Fibroblast of skin of left biceps (primary cell): ENCODE measurements around the gene GM2A.
"Not testable (repeated sequence)": the region's sequence is repeated elsewhere in the genome, so short reads cannot be mapped to it uniquely, and the experiment has no call there.

Experiments
- DNase-seq, 2 experiments: peaks; one replicate each; pipeline ENCODE4 v3.0.0-alpha.2; 2013; ENCODE audit warnings: low read depth in 2 of 2

GM2A gene

GRCh38 chr5:151251621-151252020 lies 1.4 kb upstream of the GM2A start:
- DNase-seq = no peak

DNA sequence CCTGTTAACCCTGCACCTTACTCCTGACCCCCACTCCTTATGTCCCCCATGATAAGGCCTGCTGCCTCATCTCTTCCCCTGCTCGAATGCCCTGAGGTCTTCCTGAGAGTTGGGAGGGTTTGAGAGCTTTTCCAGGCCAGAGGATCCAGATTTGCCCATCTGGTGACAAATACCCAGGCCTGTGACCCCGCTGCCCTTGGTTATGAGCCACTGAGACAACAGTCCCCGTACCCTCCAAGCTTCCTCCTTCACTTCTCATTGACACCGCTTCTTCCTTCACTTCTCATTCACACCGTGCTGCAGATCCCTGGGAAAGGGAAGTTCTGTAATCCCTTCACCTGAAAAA lies 593 bp downstream of the GM2A start:
- DNase-seq = no peak

DNA sequence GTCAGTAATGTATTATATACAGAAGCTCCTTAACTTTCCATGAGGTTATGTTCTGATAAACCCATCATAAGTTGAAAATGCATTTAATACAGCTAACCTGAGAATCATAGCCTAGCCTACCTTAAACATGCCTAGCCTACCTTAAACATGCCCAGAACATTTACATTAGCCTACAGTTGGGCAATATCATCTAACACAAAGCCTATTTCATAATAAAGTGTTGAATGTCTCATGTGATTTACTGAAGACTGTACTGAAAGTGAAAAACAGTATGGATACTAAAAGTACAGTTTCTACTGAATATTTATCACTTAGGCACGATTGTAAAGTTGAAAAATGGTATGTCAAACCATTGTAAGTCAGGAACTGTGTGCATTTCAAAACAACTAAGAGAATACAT lies 1.6 kb downstream of the GM2A start:
- DNase-seq = no peak

DNA sequence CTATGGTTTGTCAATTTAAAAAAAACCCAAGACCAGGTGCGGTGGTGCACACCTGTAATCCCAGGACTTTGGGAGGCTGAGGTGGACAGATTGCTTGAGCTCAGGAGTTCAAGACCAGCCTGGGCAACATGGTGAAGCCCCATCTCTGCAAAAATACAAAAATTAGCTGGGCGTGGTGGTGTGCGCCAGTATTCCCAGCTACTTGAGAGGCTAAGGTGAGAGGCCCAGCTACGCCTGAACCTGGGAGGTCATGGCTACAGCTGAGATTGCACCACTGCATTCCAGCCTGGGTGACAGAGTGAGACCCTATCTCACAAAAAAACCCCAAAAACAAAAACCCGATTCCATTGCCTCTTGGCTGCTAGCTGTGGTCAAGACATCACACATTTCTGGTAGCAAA lies 2.0 kb downstream of the GM2A start:
- not testable (repeated sequence) for DNase-seq

DNA sequence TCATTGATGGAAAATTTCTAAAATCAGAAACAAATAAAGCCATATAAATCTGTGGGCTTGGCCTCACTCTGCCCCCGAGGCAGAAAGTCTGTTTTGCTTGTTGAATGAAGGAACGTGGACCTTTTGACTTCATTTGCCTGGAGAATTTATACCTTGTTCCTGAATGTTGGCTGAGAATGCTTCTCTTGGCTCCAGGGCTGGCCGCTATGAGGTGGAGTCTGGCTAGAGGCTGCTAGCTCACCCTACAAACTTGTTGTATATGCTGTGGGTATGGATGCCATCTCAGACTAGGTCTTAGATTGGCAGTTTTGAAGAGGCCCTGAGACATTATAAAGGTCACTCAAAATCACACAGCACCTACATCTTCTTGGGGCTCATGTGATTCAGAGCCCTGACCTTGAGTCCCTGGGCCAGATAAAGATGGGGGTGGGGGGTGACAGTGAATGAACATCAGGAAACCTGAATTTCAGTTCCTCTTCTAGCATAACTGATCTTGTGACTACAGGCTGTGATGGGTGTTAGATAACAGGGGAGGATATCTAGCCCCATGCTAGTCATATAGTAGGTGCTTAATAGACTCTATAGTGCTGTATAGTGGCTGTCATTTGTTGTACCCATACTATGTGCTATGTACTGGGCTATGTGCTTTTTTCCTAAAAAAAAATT lies 2.8 kb downstream of the GM2A start:
- no peak for DNase-seq

DNA sequence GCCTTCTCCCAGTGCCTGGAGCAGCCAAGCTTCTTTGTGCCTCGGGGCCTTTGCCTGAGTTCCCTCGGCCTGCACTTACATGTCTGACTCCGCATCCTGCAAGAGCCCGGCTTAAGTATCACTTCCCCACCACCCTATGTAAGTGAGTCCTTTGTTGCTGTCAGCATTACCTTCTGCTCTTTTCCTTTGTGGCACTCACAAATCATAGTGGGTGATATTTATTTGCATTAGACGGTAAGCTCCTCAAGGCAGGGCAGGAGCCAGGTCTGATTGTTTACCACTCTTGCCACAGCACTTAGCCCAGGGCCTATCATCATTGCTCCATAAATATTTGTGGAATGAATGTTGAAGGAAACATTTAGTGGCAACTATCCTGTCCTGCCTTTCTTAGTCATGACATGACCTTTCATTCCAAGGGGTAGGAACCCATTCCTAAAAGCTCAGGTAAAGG lies 4.8 kb downstream of the GM2A start:
- no peak for DNase-seq

- DNase-seq = no peak
These were observed 5.2 kb downstream of the GM2A start for GRCh38 chr5:151258201-151258611.

- no peak for DNase-seq
These were observed 5.8 kb downstream of the GM2A start for GRCh38 chr5:151258816-151259215.

DNA sequence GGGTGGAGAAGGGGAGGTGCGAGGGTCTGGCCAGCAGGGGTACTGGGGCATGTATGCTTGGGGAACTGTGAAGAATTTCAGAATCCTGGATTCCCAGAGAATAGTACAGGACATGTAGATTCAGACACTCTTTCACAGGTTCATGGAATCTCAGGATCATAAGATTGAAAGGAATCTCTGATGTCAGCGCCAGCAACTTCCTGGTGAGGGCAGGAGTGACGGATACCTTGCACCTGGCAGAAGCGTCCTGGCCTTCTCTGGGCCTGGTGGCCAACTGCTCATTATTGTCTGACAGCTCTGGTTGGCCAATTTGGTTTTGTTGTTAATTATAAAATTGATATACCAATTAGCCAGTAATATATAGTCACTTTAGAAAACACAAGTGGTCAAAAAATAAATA lies 6.9 kb downstream of the GM2A start:
- DNase-seq = no peak

DNA sequence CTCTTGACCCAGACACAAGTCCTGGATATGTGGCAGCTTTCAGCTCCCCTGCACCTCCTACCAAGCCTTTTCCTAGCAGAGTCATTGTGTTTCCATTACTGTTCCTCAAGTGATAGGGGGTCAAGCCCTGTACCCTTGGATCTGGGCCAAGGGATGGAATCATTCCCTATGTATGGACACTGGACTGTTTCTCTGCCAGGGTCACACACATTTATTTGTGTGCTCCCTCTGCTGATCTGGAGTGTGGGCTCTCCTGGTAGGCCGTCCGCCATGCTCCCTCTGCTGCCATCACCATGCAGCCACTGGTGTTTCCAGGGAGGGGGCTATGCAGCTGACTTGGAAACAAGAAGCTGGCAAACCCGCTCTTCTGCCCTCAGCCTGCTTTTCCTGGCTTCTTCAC lies 9.5 kb downstream of the GM2A start:
- no peak for DNase-seq

- no peak for DNase-seq
These were observed 11.1 kb downstream of the GM2A start for GRCh38 chr5:151264113-151264512.

DNA sequence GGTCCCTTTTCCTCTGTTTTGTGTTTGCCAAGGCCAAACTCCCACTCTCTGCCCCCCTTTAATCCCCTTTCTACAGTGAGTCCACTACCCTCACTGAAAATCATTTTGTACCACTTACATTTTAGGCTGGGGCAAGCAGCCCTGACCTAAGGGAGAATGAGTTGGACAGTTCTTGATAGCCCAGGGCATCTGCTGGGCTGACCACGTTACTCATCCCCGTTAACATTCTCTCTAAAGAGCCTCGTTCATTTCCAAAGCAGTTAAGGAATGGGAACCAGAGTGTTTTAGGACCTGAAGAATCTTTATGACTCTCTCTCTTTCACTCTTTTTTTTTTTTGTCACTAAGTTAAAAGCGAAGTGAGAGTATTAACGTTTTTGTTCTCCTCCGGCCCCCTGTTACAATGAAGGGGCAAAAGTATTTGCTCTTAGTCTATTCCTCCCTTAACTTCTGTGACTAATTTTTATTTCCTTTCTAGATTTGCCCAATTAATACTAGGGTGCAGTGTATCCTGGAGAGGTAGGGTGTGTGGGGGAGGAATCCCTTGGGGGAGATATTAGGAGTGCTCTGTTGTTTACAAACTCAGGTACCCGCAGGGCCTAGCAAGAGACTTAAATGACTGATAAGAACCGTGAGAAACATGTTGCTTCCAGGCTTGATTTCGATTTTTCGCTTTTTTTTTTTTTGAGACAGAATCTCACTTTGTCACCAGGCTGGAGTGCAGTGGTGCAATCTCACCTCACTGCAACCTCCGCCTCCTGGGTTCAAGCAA lies 14.7 kb downstream of the GM2A start:
- no peak for DNase-seq

GRCh38 chr5:151270599-151270998 lies 17.6 kb downstream of the GM2A start:
- DNase-seq = no peak

GRCh38 chr5:151271336-151271735 lies 18.4 kb downstream of the GM2A start:
- no peak for DNase-seq

- no peak for DNase-seq
These were observed 21.7 kb downstream of the GM2A start for GRCh38 chr5:151274666-151275065.

DNA sequence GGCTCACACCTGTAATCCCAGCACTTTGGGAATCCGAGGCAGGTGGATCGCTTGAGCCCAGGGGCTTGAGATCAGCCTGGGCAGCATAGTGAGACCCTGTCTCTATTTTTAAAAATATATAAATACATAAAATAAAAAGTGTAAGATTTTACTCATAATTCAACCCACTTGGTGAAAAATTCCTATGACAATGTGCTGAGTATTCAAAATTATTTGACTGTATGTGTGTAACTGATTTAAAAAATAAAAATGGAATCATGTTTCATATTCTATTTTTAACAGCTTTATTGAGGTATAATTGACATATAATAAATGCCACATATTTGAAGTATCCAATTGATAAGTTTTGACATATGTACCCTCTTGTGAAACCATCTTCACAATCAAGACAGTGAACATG lies 22.8 kb downstream of the GM2A start:
- no peak for DNase-seq

- no peak for DNase-seq
These were observed 25.9 kb downstream of the GM2A start for GRCh38 chr5:151278845-151279244.

GRCh38 chr5:151280443-151280842 lies 27.5 kb downstream of the GM2A start:
- DNase-seq = no peak

DNA sequence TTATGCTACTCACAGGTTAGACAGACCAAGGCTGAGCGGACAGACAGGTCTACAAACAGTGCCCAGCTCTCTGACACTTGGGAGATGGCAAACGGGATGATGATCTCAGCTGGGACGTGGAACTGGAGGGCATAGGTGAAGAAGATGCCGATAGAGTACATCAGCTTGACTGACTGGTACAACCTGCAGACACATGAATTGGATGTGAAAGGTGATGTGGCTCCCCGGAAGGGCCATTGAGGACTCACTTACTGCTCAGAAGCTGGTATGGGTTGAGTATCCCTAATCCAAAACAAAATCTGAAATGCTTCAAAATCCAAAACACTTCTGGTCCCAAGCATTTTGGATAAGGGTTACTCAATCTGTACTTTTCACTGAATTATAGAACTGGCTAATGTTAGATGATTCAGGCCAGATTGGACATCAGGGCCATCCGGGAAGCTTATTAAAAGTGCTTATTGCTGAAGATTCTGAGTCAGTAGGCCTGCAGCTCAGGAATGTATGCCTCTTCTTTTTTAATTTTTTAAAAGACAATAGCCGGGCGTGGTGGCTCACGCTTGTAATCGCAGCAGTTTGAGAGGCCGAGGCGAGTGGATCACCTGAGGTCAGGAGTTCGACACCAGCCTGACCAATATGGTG lies 28.1 kb downstream of the GM2A start:
- DNase-seq = no peak

DNA sequence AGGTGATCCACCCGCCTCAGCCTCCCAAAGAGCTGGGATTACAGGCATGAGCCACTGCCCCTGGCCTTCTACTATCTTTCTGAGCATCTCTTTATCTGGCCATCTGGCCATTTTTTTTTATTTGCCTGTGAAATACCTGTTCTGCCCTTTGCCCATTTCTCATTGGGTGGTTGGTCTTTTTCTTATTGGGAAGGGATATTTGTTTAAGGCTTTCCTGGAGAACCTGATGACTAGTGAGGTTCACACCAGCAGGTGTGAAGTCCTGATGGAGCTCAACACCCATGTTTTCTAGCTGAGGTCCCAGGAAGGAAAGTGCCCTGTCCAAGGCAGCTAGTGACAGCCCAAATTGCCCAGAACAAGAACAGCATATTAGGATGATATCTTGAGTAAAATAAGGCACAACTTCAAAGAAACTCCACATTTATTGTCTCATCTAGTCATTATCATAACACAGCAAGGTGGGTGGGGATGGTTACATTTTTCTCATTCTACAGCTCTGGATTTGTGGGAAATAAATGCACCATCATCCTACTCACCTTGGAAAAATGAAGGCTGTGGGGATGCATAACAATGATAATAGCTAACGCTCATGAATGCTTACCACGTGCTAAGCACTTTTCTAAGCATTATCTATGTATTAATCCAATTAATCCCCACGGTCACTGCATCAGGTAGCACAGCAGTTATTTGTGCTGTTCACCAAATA lies 30.3 kb downstream of the GM2A start:
- DNase-seq = no peak

DNA sequence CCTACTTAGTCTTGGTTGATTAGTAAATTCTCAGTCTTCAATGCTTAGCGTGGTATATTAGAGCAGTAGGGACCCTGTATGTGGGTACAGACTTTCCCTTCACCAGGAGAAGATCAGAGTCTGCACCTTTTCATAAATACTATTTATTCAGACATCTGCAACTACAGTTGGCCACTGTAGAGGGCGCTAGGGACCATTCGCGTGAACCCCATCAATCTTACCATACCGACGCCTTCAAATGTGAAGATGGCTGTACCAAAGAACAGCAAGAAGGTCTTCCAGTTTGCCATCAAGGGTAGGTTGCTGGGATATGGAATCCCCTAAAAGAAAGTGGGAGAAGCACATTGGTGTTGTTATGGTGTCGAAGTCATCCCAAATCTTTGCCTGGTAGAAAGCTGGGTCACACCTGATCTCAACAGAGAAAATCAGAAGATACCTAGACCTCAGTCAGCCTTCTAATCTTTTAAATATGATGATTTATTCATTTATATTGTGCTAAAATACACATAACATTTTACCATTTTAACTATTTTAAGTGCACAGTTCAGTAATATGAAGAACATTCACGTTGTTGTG lies 31.5 kb downstream of the GM2A start:
- no peak for DNase-seq

DNA sequence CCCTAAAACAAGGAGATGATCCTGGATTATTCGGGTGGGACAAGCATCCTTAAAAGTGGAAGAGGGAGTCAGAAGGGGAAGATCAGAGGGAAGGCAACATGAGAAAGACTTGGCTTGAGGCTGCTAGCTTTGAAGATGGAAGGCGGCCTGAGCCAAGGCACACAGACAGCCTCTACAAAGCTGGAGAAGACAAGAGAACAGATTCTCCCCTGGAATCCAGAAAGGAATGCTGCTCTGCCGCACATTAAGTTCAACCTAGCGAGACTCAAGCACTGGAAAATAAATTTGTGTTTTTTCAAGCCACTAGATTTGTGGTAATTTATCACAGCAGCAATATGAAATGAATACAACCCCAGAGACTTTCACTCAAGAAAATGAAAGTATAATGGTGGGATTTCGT lies 32.7 kb downstream of the GM2A start:
- DNase-seq = no peak
